Activated naive CD4-positive, alpha-beta T cell treated with anti-CD3 and anti-CD28 coated beads, Interleukin-2, amount 10 ng/mL, durations not matched to agents 5 hours and 36 hours (primary cell): ENCODE data around the gene FAM217A. TPM values are rescaled to one million over a fixed set of nuclear protein-coding genes. Genes with fewer than 3 reads are reported as not detected.

ENCODE experiments used
- total RNA-seq, 2 experiments: library from RNA; stranded (reverse); gene quantifications; one replicate each; pipeline ENCODE4 v1.2.3, GENCODE V29; 2021

FAM217A gene
- total RNA-seq = not detected

GRCh38 chr6:4078691-4079471 lies at the start of gene FAM217A:
Gene FAM217A (minus strand): TSS chr6:4079137. CDS start chr6:4077414, 1,723 bp downstream.

Other genes with a start within 250 kb of the FAM217A start
- 10 to 100 TPM; 11.0 to 11.1 TPM for gene FAM50B, start 229.8 kb downstream of the FAM217A start, total RNA-seq
- 10 to 100 TPM; 23.8 to 24.5 TPM for gene ECI2, start 56.4 kb upstream of the FAM217A start, total RNA-seq